H9 (cell line): ENCODE results near the gene ABHD16B. TPM values are rescaled to one million over a fixed set of nuclear protein-coding genes. Genes with fewer than 3 reads are reported as not detected.

Experiments
- DNase-seq: peaks from one replicate; pipeline ENCODE4 v3.0.0-alpha.2; 2017
- H2AFZ ChIP-seq: one replicate; pipeline ENCODE4 v1.6.1; 2013; ENCODE audit warnings: mild to moderate bottlenecking, low read length, control low read depth, moderate library complexity
- H2AK5ac ChIP-seq: 2 replicates; pipeline ENCODE4 v1.6.1; 2013; ENCODE audit warnings: low read length, control low read depth, mixed read lengths; ENCODE audit not compliant: insufficient read length
- H2BK120ac ChIP-seq: one replicate; pipeline ENCODE4 v1.6.1; 2013; ENCODE audit warnings: low read depth, mild to moderate bottlenecking, low read length, control low read depth, inconsistent platforms; ENCODE audit not compliant: poor library complexity, severe bottlenecking
- H2BK12ac ChIP-seq: 2 replicates; pipeline ENCODE4 v1.6.1; 2013; ENCODE audit warnings: low read length, control low read depth, mixed read lengths, low read depth; ENCODE audit not compliant: insufficient read length
- H2BK15ac ChIP-seq: 2 replicates; pipeline ENCODE4 v1.6.1; 2013; ENCODE audit warnings: low read depth, low read length, control low read depth
- H2BK20ac ChIP-seq: one replicate; pipeline ENCODE4 v1.6.1; 2013; ENCODE audit warnings: low read depth, mild to moderate bottlenecking, low read length, control low read depth, inconsistent platforms; ENCODE audit not compliant: poor library complexity, severe bottlenecking
- H2BK5ac ChIP-seq: 2 replicates; pipeline ENCODE4 v1.6.1; 2013; ENCODE audit warnings: low read length, control low read depth, mixed read lengths; ENCODE audit not compliant: insufficient read length
- H3K14ac ChIP-seq: 2 replicates; pipeline ENCODE4 v1.6.1; 2013; ENCODE audit warnings: low read length, control low read depth; ENCODE audit not compliant: insufficient read depth
- H3K18ac ChIP-seq: 2 replicates; pipeline ENCODE4 v1.6.1; 2013; ENCODE audit warnings: low read depth, mild to moderate bottlenecking, mixed read lengths, low read length, control low read depth; ENCODE audit not compliant: insufficient read length
- H3K23ac ChIP-seq: 2 replicates; pipeline ENCODE4 v1.6.1; 2013; ENCODE audit warnings: low read length, control low read depth, mixed read lengths, low read depth; ENCODE audit not compliant: insufficient read length
- H3K23me2 ChIP-seq: 2 replicates; pipeline ENCODE4 v1.6.1; 2013; ENCODE audit warnings: low read depth, mild to moderate bottlenecking, mixed read lengths, low read length, control low read depth; ENCODE audit not compliant: insufficient read length, poor library complexity, severe bottlenecking
- H3K27ac ChIP-seq: 2 replicates; pipeline ENCODE4 v1.5.1; 2013; ENCODE audit warnings: low read length, control low read depth, mixed read lengths, low read depth; ENCODE audit not compliant: insufficient read length
- H3K27me3 ChIP-seq: 2 replicates; pipeline ENCODE4 v1.6.1; 2013; ENCODE audit warnings: low read length, control low read depth, inconsistent platforms; ENCODE audit not compliant: insufficient read depth
- H3K4ac ChIP-seq: 2 replicates; pipeline ENCODE4 v1.6.1; 2013; ENCODE audit warnings: low read depth, mild to moderate bottlenecking, control low read depth, inconsistent platforms, low read length, moderate library complexity
- H3K4me1 ChIP-seq: 2 replicates; pipeline ENCODE4 v1.6.1; 2013; ENCODE audit warnings: low read length, control low read depth, inconsistent platforms; ENCODE audit not compliant: insufficient read depth
- H3K4me2 ChIP-seq: 2 replicates; pipeline ENCODE4 v1.6.1; 2013; ENCODE audit warnings: low read length, control low read depth, mixed read lengths; ENCODE audit not compliant: insufficient read length, insufficient read depth
- H3K56ac ChIP-seq: 2 replicates; pipeline ENCODE4 v1.6.1; 2013; ENCODE audit warnings: low read depth, mild to moderate bottlenecking, mixed read lengths, low read length, control low read depth; ENCODE audit not compliant: insufficient read length
- H3K79me1 ChIP-seq: 2 replicates; pipeline ENCODE4 v1.6.1; 2013; ENCODE audit warnings: low read depth, mild to moderate bottlenecking, moderate library complexity, low read length, control low read depth, inconsistent platforms; ENCODE audit not compliant: insufficient read depth, poor library complexity, severe bottlenecking
- H3K79me2 ChIP-seq: 2 replicates; pipeline ENCODE4 v1.6.1; 2013; ENCODE audit warnings: low read length, control low read depth, inconsistent platforms; ENCODE audit not compliant: insufficient read depth
- H3K9ac ChIP-seq: 2 replicates; pipeline ENCODE4 v1.6.1; 2013; ENCODE audit warnings: low read length, control low read depth, mixed read lengths; ENCODE audit not compliant: insufficient read length; ENCODE audit errors: extremely low read depth
- H3K9me3 ChIP-seq: one replicate; pipeline ENCODE4 v1.6.1; 2013; ENCODE audit warnings: low read depth, low read length, inconsistent platforms; ENCODE audit not compliant: control insufficient read depth
- H3T11ph ChIP-seq: one replicate; pipeline ENCODE4 v1.6.1; 2013; ENCODE audit warnings: mild to moderate bottlenecking, low read length, control low read depth, inconsistent platforms
- H4K20me1 ChIP-seq: one replicate; pipeline ENCODE4 v1.6.1; 2013; ENCODE audit not compliant: control insufficient read depth, insufficient read length, insufficient read depth
- H4K5ac ChIP-seq: 2 replicates; pipeline ENCODE4 v1.6.1; 2013; ENCODE audit warnings: low read depth, mild to moderate bottlenecking, mixed read lengths, low read length, control low read depth; ENCODE audit not compliant: insufficient read length
- H4K8ac ChIP-seq: replicated peaks from 2 replicates; pipeline ENCODE4 v1.6.1; 2013; ENCODE audit warnings: low read length, control low read depth, mixed read lengths, low read depth; ENCODE audit not compliant: insufficient read length
- H4K91ac ChIP-seq: 2 replicates; pipeline ENCODE4 v1.6.1; 2013; ENCODE audit warnings: low read depth, mild to moderate bottlenecking, moderate library complexity, mixed read lengths, low read length, control low read depth; ENCODE audit not compliant: insufficient read length
- H3K27ac Mint-ChIP-seq, 3 experiments: 2 replicates in 2 of 3; 3 replicates in 1 of 3; pipeline ENCODE4 v1.8.0; 2020 to 2021; ENCODE audit warnings: mixed read lengths in 3 of 3, mild to moderate bottlenecking in 1 of 3, moderate library complexity in 1 of 3
- H3K27me3 Mint-ChIP-seq: 2 replicates; pipeline ENCODE4 v1.8.0; 2021; ENCODE audit warnings: low read depth, mild to moderate bottlenecking, moderate library complexity, mixed read lengths
- H3K36me3 Mint-ChIP-seq, 3 experiments: 2 replicates in 2 of 3; 3 replicates in 1 of 3; pipeline ENCODE4 v1.8.0; 2020 to 2021; ENCODE audit warnings: low read depth in 3 of 3, mixed read lengths in 3 of 3; ENCODE audit not compliant: insufficient read depth in 1 of 3
- H3K4me1 Mint-ChIP-seq, 2 experiments: 2 replicates each; pipeline ENCODE4 v1.8.0; 2020; ENCODE audit warnings: mixed read lengths in 2 of 2
- H3K4me3 Mint-ChIP-seq, 2 experiments: 2 replicates in 1 of 2; 3 replicates in 1 of 2; pipeline ENCODE4 v1.8.0; 2020 to 2021; ENCODE audit warnings: mild to moderate bottlenecking in 2 of 2, mixed read lengths in 2 of 2, moderate library complexity in 1 of 2
- H3K9me3 Mint-ChIP-seq, 2 experiments: 2 replicates in 1 of 2; 3 replicates in 1 of 2; pipeline ENCODE4 v1.8.0; 2020; ENCODE audit warnings: mild to moderate bottlenecking in 2 of 2, mixed read lengths in 2 of 2, moderate library complexity in 1 of 2
- WGBS: extraction: QIAGEN DNeasy Blood & Tissue Kit; methylation state at CpG from one replicate; pipeline ENCODE4 v1.1.7; 2013; ENCODE audit warnings: missing lambda C conversion rate, low lambda C conversion rate, mixed read lengths; ENCODE audit not compliant: insufficient read length; ENCODE audit errors: extremely low coverage; 5-methylcytosine and 5-hydroxymethylcytosine counted together
- total RNA-seq: library from RNA; stranded (reverse); gene quantifications from 2 replicates; pipeline ENCODE4 v1.2.1, GENCODE V29; 2021
- TF ChIP-seq, protein P1 (sequence below): fragments of 200-600 bp; sonication (generic); conservative IDR thresholded peaks from 3 replicates; pipeline ENCODE4 v1.8.0; 2021; ENCODE audit warnings: antibody characterized with exemption, mild to moderate bottlenecking

ABHD16B gene
- total RNA-seq, 1 experiment from 2014 or later: not detected

DNA sequence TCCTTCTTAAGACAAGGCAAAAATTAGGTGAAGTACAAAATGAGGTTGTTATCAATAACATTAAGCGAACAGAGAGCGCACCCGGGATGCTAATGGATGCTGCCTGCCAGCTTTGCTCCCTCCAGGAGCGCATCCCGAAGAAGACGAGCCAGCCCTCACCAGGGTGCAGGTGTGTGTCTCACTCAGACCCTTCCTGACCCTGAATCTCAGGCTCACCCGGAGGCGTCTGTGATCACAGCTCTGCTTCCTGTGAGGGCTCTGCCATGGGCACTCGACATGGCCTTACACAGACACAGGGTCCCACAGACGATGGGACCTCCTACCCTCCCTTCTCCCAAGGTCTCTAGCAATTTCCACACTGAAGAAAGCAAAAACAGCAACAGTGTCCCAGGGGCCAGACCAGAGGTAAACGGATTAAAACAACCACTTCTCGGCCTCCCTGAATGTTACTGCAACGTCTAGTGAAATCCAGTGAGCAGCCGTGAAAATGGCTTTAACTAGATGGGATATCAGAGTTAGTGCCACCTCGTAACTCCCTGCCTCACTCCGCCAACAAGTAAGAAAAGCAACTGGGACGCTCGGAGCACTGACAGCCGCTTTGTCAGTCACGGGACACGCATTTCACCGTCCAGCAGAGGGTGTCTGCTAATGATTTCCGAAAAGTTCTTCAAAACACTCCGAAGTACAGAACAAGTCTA, 41.9 kb upstream of the ABHD16B start:
- Histone ChIP-seq H3K9ac (no peak overlapping the region), H3K79me2 (no peaks in the 10 kb centered on the region; the same call in 1 of the 2 replicates), H4K91ac (no peak overlapping the region), H3K14ac (no peak overlapping the region; the same call in 1 of the 2 replicates), H4K20me1 (no peaks in the 10 kb centered on the region), H2BK20ac (no peak overlapping the region), H2AK5ac (no peak overlapping the region), H3K4me1 (no peaks in the 10 kb centered on the region), H2AFZ (no peak overlapping the region), H3K9me3 (no peaks in the 10 kb centered on the region), H3K23me2 (no peaks in the 10 kb centered on the region), H3T11ph (no peak overlapping the region), H3K27me3 (no peaks in the 10 kb centered on the region), H2BK5ac (no peak overlapping the region), H3K27ac (no peak overlapping the region), H3K23ac (no peak overlapping the region), H2BK12ac (no peak overlapping the region), H2BK15ac (no peak overlapping the region), H4K8ac (no peak overlapping the region), H3K56ac (no peak overlapping the region), H3K18ac (no peak overlapping the region), H3K4me2 (no peak overlapping the region), H2BK120ac (no peak overlapping the region), H4K5ac (no peak overlapping the region), H3K79me1 (peaks cover 10% of the 10 kb centered on the region), H3K4ac (no peak overlapping the region)
- H3K4me1 Mint-ChIP-seq: peaks cover 6 to 17% of the 10 kb centered on the region in 2 experiments
- TF ChIP-seq, protein P1, sequence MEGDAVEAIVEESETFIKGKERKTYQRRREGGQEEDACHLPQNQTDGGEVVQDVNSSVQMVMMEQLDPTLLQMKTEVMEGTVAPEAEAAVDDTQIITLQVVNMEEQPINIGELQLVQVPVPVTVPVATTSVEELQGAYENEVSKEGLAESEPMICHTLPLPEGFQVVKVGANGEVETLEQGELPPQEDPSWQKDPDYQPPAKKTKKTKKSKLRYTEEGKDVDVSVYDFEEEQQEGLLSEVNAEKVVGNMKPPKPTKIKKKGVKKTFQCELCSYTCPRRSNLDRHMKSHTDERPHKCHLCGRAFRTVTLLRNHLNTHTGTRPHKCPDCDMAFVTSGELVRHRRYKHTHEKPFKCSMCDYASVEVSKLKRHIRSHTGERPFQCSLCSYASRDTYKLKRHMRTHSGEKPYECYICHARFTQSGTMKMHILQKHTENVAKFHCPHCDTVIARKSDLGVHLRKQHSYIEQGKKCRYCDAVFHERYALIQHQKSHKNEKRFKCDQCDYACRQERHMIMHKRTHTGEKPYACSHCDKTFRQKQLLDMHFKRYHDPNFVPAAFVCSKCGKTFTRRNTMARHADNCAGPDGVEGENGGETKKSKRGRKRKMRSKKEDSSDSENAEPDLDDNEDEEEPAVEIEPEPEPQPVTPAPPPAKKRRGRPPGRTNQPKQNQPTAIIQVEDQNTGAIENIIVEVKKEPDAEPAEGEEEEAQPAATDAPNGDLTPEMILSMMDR: peak; percentile 52
- H3K27me3 Mint-ChIP-seq: no peaks in the 10 kb centered on the region
- WGBS: no CpG with 5 or more reads among the region's 24 CpGs
- no peak overlapping the region for H3K4me3 Mint-ChIP-seq
- H3K27ac Mint-ChIP-seq: peak overlapping the region; percentile 8 to 76 (median 74); a peak in 3 of 7 replicates
- peaks cover 3 to 19% (median 8%) of the 10 kb centered on the region in 3 experiments; a peak in 6 of 7 replicates for H3K36me3 Mint-ChIP-seq
- no peak for DNase-seq
- no peaks in the 10 kb centered on the region; a peak in 2 of 5 replicates for H3K9me3 Mint-ChIP-seq
